NCI-H1694 treated with DMSO at 0.1 percent for 48 hours (cell line): ENCODE measurements around the gene PLCB3.

Experiments
- DNase-seq: peaks from one replicate; lab custom pipeline; 2025; lab: John Stamatoyannopoulos, UW

Gene PLCB3

GRCh38 chr11:64251016-64251752 is at the start of gene PLCB3:
Gene PLCB3 (plus strand): TSS chr11:64251530. CDS start chr11:64251650, 120 bp downstream.
- DNase-seq = no peak

GRCh38 chr11:64201543-64201942 is 49.8 kb upstream of the PLCB3 start:
- DNase-seq = no peak

DNA sequence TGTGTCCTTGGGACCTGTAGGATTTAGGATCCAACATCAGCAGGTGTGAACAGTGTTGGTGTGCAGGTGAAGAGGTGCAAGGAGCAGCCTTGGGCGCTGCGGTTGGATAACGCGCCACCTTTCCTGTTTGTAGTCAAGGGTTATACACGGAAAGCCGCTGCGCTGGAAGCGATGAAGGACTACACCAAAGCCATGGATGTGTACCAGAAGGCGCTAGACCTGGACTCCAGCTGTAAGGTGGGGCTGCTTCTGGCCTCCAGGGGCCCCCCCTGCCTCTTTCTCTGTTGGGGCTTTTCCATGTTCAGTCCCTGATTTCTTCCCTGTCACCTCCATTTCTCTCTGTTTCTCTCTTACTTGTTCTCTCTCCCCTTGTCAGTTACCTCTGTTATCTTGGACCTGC is 48.3 kb upstream of the PLCB3 start:
- DNase-seq = no peak

- DNase-seq = no peak
These were observed 47.8 kb upstream of the PLCB3 start for GRCh38 chr11:64203421-64204079.

DNA sequence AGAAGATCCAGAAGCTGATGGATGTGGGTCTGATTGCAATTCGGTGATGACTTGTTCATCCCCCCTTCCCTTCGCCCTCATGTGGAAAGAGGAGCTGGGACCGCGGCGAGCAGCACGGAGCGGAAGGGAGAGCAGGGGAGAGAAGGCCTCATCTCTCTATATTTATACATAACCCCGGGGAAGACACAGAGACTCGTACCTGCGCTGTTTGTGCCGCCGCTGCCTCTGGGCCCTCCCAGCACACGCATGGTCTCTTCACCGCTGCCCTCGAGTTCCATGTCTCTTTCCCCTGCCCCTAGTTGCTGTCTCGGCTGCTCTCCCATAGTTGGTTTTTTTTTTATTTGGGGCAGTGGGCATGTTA is 47.3 kb upstream of the PLCB3 start:
- no peak for DNase-seq

DNA sequence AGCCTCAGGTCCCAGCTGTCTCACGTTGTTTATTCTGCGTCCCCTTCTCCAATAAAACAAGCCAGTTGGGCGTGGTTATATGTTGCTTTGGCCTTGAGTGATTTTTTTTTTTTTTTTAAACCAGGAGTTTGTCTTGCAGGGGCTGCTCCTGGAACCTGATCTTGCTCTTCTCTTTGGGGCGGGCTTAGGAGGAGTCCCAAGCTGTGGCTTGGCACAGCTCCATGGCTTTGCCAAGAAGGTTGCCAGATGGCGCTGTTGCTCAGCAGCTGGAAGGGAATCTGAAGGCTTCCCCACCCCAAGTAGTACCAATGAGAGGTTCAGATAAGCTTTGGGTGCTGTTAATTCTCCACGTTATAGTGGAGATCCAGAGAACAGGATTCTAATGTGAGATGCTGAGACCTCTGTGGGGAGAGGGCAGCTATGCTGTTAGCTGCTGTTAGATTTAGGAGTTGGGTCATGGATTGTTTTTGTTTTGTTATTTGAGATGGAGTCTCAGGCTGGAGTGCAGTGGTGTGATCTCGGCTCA is 46.8 kb upstream of the PLCB3 start:
- peak; percentile 75 for DNase-seq

DNA sequence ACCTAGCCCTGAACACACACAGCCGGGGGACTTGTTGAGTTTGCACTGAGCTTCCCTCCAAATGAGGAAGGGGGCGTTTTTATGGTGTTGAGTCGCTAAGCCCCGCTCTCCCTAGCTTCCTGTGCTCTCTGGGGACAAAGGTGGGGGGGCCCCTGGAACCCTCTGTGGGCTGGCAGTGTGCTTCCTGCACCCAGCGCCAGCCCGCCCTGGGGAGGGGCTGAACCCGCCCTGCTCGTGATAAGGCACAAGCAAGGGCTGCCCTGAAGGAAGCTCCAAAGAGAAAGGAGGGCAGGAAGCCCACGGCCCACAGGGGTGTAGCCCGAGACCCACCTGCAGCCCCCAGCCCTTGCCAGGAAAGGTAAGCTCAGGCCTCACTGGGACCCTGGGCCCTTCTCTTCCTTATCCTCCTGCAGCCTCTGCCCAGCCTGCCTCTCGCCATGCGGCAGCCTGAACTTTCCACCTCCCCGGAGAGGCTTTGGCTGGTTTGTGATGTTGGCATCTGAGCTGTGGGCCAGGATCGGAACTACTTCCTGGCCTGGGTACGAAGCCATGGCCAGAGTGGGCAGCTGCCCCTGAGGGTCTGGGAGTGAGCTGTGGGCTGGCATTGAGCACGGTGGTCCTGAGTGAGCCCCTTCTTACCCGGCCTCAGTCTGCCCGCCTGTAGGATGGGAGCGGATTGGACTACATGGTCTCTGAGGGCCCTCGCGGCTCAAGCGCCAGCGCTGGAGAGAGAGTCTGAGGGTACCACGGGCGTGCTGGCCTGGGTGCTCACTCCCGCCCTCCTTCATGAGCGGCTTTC is 44.7 kb upstream of the PLCB3 start, which contains the start of gene FERMT3:
TSS of gene FERMT3 (plus strand) at position 265 of the 799 bp plus-strand sequence. CDS start 644 bp downstream, outside the sequence.
- DNase-seq = no peak

DNA sequence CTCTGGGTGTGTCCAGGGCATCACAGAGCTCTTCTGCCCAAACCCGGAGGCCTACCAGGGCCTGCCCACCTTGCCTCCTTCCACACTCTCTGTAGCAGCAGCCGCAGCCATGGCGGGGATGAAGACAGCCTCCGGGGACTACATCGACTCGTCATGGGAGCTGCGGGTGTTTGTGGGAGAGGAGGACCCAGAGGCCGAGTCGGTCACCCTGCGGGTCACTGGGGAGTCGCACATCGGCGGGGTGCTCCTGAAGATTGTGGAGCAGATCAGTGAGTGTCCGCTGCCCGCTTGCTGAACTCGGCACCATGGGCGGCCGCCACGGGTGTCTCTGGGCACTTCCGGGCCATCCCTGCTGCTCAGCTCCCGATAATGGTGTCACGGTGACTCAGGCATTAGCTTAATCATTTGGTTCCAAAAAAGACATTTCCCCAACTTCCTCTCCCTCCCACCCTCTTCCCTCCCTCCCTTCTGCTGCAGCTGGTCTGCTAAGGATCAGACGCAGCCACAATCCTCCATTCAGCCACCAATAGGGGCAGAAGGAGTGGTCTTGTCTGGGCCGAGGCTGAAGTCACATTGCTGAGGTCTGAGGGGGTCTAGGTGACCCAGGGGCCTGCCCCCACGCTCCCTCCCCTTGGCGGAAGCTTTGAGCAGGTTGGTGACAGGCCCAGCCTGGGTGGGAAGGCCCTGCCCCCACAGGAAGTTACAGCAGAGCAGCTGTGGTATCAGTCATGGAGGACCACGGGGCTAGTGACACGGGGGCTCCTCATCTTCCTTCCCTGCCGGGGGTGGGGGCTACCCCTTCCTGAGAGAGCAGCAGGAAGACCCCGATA is 43.9 kb upstream of the PLCB3 start:
- DNase-seq = no peak

- DNase-seq = no peak
These were observed 43.1 kb upstream of the PLCB3 start for GRCh38 chr11:64208086-64208795.

DNA sequence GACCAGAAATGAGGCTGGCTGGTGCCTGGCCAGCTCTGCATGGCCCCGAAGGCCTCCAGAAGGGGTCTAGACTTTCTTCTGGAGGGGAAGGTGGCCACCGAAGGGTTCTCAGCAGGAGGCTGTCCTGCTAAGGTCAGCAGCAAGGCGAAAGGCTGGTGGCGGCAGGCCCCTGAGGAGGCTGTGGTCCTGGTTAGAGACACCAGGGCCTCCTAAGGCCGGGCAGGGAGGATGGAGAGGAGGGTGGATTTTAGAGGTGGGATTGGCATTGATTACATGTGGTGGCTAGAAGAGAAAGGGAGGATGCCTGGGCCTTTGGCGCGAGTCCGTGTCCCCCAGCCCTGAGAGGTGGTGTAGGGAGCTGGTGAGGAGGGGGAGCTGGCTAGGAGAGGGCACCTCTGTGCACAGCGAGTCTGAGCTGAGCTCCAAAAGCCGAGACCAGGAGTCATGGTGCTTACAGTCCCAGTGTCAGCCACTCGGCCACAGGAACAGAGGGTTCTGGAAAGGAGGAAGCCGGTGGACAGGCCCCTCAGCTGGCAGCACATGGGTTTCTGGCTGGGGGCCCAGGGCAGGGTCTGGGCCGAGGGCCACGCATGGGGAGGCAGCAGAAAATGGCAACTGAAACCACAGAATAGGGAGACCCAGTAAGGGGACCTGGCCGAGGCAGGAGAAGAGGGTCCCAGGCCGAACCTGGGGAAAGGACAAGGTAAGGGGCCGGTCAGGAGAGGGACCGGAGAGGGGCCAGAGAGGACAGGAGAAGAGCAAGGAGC is 42.4 kb upstream of the PLCB3 start:
- DNase-seq = no peak

GRCh38 chr11:64209563-64209843 is 41.8 kb upstream of the PLCB3 start:
- DNase-seq = no peak

DNA sequence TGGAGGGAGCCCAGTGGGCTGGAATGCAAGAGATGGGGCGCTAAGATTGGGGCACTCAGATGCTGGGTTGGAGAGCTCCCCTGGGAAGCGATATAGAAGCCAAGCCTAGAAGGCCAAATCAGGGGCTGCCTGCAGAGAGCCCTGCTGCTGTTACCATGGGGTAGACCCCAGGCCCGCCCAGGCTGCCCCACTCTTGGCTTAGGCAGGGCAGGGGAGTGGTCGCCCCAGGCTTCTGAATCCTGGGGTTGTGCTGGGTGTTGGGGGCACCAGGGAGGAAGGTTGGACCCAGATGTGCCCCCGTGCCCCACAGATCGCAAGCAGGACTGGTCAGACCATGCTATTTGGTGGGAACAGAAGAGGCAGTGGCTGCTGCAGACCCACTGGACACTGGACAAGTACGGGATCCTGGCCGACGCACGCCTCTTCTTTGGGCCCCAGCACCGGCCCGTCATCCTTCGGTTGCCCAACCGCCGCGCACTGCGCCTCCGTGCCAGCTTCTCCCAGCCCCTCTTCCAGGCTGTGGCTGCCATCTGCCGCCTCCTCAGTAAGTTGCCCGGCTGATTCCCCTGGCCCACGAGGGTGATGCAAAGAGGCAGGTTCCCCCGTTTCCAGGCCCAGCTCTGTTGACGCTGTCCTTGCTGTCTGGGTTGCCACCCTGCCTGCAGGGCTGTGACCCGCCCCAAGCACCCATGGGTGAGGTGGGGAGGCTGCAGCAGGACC is 40.9 kb upstream of the PLCB3 start:
- DNase-seq = peak; percentile 52

DNA sequence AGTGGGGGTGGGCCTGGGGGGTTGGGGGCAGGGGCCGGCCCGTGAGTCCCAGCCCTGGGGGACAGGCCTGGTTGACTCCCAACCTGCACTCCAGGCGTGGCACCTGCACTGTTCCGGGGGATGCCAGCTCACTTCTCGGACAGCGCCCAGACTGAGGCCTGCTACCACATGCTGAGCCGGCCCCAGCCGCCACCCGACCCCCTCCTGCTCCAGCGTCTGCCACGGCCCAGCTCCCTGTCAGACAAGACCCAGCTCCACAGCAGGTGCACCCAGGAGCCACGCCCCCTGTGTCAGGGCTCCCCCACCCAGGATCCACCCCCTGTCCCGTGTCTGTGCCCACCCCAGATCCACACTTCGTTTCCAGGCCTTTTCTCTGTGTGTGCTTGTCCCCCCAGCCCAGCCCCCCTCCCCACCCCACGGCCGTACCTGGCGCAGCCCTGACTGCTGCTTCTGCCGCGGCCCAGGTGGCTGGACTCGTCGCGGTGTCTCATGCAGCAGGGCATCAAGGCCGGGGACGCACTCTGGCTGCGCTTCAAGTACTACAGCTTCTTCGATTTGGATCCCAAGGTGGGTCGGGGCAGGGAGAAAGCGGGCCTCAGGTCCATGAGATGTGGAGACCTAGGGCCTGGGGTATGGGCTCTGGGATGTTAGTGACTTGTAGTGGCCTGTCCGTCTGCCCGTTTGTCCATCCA is 40.0 kb upstream of the PLCB3 start:
- no peak for DNase-seq

DNA sequence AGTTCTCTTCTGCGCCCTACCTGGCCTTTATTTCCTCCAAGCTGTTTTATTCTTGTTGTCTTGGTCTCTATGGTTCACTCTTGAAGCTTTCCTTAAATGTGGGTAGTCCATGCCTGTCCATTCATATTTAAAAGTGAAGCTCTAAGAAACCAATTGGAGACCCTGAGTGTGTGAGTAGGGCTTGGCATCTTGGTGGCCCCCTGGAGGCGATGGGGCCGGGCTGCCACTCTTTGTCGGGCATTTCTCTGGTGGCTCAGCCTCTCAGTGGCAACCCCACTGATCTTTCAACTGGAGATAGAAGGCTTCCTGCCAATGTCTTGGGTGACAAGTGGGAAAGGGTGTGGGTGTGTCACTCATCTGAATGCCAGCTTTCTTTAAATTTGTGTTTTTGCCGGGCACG is 34.5 kb upstream of the PLCB3 start:
- DNase-seq = no peak

DNA sequence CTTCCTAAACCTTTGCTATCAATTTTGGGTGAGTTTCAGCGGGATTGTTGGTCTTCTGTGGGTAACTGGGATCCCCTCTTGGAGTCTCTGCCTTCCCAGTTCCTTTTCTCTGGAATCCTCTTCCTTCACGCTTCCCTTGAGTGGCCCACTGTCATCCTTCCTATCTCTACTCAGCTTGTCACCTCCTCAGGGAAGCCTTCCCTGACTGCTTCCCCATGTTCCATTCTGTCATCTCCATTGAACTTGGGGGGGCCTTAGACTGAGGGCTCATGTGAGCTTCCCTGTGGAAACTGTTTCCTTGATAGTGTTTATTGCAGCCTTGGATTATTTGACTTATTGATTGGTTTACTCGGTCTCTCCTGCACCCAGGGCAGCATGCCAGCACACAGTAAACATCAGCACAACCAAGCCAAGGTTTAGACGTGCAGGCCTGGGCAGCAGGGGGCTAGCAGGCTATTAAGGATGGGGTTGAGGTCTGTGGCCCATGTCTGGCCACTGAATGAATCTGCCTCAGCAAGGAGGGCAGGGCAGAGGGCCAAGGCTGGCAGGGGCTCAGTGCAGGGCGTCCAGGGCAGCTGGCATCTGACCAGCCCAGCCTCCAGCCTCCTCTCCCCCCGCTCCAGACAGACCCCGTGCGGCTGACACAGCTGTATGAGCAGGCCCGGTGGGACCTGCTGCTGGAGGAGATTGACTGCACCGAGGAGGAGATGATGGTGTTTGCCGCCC is 32.5 kb upstream of the PLCB3 start:
- no peak for DNase-seq

DNA sequence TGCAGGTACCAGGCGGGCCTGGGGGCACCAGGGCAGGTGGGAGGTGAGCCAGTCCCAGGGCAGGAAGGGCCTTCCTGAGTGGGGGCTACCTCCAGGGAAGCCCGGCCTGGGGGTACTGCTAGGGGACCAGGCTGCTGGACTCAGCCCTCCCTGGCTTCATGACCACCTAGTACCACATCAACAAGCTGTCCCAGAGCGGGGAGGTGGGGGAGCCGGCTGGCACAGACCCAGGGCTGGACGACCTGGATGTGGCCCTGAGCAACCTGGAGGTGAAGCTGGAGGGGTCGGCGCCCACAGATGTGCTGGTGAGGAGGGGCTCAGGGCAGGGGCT is 32.0 kb upstream of the PLCB3 start:
- DNase-seq = no peak

DNA sequence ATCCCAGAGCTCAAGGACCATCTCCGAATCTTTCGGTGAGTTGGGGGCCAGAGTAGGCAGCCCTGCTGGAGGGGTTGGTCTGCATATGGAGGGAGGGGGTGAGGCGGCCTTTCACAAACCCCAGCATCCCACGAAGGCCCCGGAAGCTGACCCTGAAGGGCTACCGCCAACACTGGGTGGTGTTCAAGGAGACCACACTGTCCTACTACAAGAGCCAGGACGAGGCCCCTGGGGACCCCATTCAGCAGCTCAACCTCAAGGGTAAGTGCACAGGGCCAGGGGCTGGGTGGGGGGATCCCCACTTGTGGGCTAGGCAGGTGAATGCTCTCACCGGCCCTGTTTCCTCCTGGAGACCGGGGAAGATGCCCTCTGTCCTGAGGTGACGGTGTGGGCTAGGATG is 31.6 kb upstream of the PLCB3 start:
- DNase-seq = no peak

- no peak for DNase-seq
These were observed 31.1 kb upstream of the PLCB3 start for GRCh38 chr11:64220271-64220670.

- no peak for DNase-seq
These were observed 30.5 kb upstream of the PLCB3 start for GRCh38 chr11:64220798-64221197.
